NCI-H82 treated with DMSO at 0.1 percent for 48 hours (cell line): ENCODE measurements around the gene ATP1B3.
"Not testable (repeated sequence)": the region's sequence is repeated elsewhere in the genome, so short reads cannot be mapped to it uniquely, and the experiment has no call there.

Experiments used
- DNase-seq: peaks from one replicate; lab custom pipeline; 2025; ENCODE audit not compliant: unreplicated experiment; lab: John Stamatoyannopoulos, UW

Gene ATP1B3

DNA sequence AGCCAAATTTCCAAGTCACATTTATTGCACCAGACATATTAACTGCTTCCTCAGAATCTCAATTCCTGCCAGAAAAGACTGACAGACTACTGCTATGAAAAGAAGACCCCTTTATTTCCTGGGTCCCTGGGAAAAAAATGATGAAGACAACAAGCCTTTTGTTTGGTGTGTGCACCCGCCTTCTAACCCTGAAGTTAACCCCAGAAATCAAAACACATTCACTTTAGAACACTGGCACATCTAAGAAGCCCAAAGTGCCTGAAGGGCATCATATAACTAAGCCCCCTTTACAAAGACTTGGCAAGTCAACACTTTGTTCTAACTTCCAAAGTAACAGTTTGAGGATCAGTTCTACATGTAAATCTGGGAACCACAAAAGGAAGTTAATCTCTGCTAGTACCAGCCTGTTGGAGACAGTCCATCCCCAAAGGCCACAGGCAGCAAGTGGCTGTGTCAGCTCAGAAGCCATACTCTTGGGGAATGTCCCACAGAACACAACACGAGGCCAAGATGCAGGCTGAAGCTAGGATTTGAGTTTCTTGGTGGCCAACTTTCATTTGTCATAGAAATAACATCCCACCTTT is 16.3 kb upstream of the ATP1B3 start:
- DNase-seq = no peak

- DNase-seq = no peak
Measured at GRCh38 chr3:141860766-141861513, 15.5 kb upstream of the ATP1B3 start.

DNA sequence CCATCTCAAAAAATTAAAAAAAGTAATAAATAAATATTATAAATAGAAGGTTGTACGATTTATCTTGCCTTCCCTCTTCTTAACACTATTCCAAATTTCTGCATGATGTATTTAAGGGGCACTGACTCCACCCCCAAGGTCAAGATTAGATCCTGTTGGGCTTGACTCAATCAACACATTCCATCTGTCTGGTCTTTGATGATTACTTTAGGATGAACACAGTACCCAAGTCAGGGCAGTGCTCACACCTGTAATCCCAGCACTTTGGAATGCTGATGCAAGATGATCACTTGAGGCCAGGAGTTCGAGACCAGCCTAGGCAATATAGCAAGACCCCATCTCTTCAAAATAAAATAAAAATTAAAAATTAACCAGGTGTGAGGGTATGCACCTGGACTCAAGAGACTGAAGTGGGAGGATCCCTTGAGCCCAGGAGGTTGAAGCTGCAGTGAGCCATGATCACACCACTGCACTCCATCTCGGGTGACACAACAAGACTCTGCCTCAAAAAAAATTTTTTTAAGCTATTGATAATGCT is 14.1 kb upstream of the ATP1B3 start:
- no peak for DNase-seq

- DNase-seq = no peak
Measured at GRCh38 chr3:141863491-141863890, 13.0 kb upstream of the ATP1B3 start.

DNA sequence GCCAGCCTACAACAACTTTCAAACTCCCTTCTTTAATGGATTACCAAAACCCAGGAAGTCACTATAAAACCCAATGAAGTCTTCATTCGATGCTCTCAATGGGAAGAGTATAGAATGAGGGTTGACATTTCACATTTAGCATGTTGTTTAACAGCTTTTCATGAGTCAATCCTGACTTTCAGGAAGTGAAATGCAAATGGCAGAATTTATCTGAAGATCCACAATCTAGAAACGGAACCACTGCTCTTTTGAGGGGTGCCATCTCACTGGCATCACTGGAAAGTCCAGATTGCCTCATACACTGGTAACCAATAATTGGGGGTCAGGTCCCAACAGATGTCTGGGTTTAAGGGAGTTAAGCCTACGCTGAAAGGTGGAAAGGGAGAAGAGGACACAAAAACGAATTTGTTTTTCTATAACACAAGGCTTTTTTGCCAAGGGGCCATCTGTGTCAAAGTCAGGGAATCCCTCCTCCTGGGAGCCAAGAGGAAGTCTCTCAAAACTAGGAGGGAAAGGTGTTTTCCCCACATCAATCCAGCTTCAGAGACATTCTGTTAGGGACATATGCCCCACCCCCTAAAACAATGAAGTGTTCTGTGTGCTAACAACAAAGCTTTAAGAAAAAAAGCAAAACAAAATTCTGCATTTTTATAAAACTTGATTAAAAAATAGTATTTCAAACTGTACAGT is 12.0 kb upstream of the ATP1B3 start:
- DNase-seq = no peak

GRCh38 chr3:141865101-141865500 is 11.3 kb upstream of the ATP1B3 start:
- DNase-seq = no peak

DNA sequence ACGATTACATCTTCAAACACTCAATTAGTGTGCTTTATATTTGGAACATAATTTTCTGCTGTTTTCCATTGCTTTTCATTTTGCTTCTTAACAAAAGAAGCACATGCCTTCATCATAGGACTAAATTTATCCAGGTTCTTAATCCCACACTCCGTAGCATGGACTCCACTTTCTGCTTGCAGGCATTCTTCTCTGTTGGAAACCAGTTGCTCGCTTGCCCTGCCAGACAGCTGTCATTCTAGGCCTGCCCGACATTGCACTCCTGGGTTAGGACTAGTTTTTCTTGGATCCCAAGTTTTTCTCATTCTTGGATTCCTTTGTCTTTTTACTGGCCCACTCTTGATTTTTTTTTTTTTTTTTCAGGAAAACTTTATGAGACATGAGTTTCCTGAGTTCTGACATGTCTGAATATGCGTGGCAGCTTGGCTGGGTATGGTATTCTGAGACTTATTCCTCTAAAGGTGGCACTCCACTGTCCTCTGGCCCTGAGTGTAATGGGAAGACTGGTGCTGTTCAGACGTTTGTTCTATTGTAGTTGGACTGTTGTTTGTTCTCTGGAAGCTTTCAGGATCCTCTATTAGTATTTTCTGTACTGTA is 6.3 kb upstream of the ATP1B3 start:
- no peak for DNase-seq

- DNase-seq = peak; percentile 74
Measured at GRCh38 chr3:141875374-141875892, 1.0 kb upstream of the ATP1B3 start.

GRCh38 chr3:141875893-141876380 is 506 bp upstream of the ATP1B3 start:
- no peak for DNase-seq

GRCh38 chr3:141876891-141877621 is 613 bp downstream of the ATP1B3 start:
- no peak for DNase-seq

- DNase-seq = no peak
Measured at GRCh38 chr3:141877911-141878310, 1.5 kb downstream of the ATP1B3 start.

DNA sequence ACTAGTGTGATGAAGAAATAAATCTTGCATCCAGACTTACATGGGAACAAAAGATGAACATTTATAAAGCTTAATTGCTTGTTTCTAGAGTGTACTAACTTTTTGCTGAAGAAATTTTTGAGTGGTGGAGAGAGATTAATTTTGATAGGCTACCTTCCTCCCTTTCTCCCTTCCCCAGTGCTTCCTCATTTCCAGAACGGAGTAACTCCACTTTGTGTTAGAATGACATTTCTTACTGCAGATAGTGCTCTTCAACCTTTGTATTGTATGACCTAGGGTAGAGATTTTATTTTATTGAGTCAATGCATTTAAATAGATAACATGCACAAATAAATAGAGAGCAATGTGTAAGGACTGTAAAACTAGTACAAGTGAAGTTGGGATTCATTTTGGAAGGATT is 1.9 kb downstream of the ATP1B3 start:
- DNase-seq = no peak

DNA sequence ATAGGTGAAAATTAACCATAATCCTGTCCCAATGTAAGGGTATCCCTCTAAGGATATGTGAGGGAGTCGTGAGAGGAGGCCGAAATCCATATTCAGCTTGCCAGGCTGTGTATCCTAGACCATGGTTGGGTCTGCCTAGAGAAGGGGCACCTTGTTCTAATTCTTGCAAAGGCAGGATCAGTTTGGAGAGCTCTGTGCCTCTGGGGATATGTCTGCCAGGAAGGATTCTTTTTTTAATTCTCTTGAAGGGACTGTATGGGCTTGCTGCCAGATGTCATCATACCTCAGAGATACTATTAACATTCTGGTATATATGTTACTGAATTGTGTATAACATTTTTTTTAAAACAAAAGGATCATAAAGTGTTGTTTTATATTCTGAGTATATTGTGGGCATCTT is 2.4 kb downstream of the ATP1B3 start:
- DNase-seq = peak; percentile 24

GRCh38 chr3:141881702-141882101 is 5.3 kb downstream of the ATP1B3 start:
- no peak for DNase-seq

GRCh38 chr3:141887051-141887450 is 10.6 kb downstream of the ATP1B3 start:
- DNase-seq = no peak

- DNase-seq = not testable (repeated sequence)
Measured at GRCh38 chr3:141888548-141888947, 12.1 kb downstream of the ATP1B3 start.

DNA sequence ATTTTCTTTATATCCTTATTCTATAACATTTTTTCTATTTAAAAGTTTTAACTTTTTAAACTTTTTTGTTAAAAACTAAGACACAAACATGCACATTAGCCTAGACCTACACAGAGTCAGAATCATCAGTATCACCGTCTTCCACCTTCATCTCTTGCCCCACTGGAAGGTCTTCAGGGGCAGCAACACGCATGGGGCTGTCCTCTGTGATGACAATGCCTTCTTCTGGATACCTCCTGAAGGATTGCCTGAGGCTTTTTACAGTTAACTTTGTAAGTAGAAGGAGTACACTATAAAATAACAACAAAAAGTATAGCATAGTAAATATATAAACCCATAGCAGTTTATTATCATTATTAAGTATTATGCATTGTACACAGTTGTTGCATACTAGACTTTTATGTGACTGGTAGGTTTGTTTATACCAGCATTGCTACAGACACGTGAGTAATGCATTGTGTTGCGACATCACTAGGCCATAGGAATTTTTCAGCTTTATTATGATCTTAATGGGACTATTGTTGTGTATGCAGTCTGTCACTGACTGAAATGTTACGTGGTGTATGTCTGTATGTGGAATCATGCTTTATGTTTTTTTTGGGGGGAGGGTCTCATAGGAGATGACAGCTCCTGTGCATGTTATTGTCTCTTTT is 18.2 kb downstream of the ATP1B3 start:
- no peak for DNase-seq

- no peak for DNase-seq
Measured at GRCh38 chr3:141895731-141896130, 19.3 kb downstream of the ATP1B3 start.

DNA sequence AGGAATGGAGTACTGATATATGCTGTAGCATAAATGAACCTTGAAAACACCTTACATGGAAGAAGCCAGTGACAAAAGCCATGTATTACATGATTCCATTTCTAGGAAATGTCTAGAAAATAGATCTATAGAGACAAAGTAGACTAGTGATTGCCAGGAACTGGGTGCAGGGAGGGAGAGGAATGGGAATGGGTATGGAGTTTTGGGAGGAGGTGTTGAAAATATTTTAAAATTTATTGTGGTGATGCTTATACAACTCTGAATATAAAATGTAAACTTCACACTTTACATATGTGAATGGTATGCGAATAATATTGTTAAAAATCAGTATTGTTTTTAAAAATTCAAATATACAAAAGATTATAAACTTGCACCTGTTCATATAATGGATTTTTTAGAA is 22.5 kb downstream of the ATP1B3 start:
- DNase-seq = no peak

DNA sequence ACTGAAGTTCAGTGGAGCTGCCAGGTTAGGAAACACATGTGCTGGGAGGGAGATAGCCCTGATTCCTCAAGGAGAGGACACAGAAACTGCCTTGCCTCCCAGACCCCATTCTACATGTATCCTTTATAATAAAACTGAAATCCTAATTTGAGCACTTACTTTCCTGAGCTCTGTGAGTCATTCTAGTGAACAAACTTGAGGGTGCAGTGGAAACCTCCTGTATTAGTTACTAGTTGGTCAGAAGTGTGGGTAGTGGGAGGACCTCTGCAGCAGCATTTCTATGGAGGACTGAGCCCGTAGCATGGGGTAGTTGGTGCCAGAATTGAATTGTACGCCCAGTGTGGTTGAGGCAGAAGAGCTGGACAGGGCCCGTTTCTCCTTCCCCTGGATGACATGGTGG is 23.9 kb downstream of the ATP1B3 start:
- DNase-seq = no peak
